Hematopoietic multipotent progenitor cell treated with erythropoietin and hydrocortisone succinate and interleukin-3 and kit ligand, for 15 days (in vitro differentiated cells): ENCODE results near the gene PLAC8.
"Not testable (repeated sequence)": the region's sequence is repeated elsewhere in the genome, so short reads cannot be mapped to it uniquely, and the experiment has no call there.

Source experiments
- DNase-seq: peaks from one replicate; pipeline ENCODE4 v3.0.0-alpha.2; 2015; ENCODE audit warnings: low spot score

PLAC8 gene, protein sequence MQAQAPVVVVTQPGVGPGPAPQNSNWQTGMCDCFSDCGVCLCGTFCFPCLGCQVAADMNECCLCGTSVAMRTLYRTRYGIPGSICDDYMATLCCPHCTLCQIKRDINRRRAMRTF

DNA sequence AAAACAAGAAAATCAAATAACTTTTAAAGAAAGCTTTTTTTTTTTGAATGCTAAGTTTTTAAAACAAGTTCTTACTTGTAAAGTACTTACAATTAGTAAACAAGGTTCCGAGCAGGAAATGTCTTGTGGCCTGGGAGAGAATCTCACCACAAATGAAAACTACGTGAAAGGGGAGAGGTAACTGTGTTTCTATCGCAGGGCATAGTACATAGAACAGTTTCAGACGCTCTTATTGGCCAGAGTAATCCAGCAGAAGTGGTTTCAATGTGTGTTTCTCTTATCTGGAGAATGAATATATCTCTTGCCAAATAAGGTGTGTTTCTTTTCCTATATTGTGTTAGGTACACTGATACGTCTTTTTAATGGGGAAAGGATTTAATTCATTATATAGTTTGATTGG, at the start of gene PLAC8:
Gene PLAC8, minus strand, starts transcription at position 154 of the 400 bp plus-strand sequence. CDS start 6,808 bp downstream, outside the sequence.
- no peak for DNase-seq

DNA sequence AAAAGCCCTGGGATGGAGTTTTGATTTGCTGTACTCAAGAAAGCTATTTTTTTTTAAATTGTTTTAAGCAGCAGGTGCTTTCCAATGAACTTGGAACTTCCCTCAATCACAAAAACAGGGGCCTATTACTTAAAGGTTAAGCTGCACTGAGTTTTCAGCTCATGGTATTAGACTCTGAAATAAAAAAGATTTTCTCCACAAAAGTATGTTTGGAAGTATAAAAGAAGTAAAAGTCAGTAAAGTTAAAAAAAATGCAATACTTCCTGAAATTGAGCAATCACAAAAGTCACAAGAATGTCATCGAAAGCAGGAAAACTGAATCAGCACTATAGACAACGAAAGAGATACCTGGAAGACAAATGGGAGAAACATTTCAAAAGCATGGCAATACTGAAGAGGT, 38.9 kb upstream of the PLAC8 start:
- no peak for DNase-seq

DNA sequence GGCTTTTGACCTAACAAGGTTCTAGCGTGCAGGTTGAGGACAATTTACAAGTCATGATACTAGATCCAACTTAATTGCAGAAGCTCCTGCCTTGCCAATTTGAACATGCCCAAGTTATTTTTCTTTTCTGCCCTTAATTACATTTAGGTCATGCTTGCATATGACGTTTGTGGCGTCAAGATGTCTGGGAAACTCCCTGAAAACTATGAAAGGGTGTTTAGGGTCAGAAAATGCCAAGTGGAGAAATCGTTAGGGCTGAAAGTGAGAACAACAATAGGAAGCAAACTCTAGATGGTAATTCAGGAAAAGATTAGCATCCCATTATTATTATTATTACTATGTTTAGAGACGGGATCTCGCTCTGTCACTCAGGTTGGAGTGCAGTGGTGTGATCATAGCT, 38.2 kb upstream of the PLAC8 start:
- no peak for DNase-seq

DNA sequence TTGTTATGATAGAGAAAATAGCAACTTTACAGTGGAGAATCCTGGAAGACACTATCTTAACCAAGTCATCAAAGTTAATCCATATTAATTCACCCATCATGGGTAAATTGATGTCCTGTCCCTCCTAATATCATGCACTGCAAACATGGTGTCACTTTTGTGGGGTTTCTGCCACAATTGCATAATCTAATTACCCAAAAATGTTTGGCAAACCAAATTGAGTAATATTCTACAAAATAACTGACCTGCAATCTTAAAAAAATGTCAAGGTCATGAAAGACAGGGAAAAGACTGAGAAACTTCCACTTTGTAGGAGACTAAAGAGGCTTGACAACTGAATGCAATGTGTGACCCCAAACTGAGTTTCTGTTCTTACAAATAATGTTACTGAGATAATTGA, 37.1 kb upstream of the PLAC8 start:
- no peak for DNase-seq

DNA sequence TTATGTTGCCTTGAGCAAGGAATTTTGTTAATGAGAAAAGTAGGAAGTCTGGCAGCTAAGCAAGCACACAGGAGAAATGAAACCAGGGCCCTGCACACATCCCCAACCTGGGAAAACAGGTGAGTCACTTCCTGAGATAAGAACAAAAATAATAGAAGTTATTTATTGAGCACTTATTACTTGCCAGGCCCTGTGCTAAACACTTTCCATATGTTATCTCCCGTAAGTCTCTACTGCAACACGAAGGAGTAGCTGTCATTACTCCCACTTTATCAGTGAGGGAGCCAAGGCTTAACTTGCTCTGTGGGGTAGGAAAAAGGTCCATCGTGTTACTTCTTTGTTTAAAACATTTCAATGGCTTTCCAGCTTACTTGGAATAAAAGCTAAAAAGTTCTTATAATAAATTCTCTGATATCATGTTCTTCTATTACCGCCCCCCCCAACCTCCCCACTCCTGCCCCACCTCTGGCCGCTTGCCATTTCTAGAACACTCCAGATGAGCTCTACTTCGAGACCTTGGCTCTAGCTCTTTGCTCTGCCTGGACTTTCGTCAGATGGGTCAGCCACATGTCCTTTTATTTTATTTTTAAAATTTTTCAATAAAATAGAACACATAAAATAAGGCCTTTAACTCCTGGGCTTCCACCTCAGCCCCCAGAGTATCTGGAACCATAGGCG, 36.3 kb upstream of the PLAC8 start:
- no peak for DNase-seq

DNA sequence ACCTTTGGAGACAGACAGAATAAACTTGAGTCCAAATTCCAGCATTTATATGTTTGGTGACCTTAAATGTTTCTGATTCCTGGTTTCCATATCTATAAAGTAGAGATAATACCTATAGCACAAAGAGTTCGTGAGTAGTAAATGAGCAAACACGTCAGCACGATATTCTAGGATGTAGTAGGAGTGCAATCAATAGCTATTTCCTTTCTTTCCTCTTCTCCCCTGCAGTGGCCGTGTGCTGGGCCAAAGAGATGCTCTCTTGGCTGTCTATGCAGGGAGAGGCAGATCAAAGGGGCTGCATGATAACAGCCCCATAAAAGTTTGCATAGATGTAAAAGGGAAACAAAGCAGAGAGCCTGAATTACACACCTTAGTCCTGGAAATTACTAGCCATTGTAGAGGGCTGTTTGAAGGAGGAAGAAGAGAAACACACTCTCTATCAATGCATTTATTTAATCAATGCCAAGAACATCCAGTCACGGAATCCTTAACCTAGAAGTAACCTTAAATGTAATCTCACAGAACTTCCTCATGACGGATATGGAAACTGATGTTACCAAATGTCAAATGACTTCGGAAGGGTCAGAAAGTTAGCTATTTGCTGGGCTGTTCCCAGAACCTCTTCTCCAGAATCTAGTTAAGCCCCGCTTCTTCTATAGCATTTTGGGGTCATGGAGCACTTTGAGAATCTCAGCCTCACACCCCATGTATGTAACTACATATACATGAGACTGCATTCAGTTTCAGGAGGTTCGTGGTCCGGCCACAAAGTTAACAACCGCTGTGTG, 35.5 kb upstream of the PLAC8 start:
- DNase-seq = no peak

DNA sequence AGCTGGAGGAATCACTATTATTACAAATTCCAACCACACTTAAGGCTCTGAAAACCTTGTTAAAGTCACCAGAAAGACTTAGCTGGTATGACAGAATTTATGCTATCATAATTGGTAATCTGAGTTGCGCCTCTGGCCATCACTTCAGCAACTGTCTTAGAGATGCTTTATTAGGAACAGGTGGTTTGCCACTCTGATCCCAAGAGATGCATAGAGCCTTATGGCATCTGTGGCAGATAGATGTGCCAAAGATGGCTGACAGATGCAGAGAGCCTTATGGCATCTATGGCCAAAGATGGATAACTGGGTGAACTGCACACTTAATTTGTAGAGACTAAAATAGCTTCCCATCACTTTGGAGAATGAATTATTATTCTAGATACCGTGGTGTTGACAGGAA, 32.3 kb upstream of the PLAC8 start:
- no peak for DNase-seq

DNA sequence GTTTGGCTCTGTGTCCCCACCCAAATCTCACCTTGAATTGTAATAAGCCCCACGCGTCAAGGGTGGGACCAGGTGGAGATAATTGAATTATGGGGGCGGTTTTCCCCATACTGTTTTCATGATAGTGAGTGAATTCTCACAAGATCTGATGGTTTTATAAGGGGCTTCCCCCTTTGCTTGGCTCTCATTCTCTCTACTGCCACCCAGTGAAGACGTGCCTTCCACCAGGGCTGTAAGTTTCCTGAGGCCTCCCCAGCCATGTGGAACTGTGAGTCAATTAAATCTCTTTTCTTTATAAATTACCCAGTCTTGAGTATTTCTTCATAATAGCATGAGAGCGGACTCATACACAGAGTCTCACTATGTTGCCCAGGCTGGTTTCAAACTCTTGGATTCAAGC, 31.2 kb upstream of the PLAC8 start:
- not testable (repeated sequence) for DNase-seq

DNA sequence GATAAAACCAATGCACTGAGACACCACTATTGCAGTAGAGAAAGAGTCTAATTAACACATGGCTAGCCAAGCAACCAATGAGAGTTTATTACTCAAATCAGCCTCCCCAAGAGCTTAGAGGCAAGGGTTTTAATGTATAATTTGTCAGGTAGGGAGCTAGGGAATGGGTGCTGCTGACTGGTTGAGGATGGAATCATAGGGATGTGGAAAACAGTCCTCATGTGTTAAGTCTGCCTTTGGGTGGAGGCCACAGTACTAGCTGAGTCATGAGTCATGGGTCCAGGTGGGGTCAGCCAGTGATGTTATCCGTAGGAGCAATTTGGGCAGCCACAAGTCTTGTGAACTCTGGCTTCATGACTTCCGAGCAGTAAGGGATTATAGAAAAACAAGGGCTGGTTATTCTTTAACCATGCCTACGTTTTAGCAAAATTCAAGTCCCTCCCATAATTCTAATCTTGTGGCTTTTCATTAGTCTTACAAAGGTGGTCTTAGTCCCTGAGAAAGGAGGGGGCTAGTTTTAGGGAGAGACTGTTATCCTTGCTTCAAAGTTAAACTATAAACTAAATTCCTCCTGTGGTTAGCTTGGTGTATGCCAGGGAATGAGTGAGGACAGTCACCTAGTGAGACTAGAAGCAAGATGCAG, 25.1 kb upstream of the PLAC8 start:
- DNase-seq = no peak

DNA sequence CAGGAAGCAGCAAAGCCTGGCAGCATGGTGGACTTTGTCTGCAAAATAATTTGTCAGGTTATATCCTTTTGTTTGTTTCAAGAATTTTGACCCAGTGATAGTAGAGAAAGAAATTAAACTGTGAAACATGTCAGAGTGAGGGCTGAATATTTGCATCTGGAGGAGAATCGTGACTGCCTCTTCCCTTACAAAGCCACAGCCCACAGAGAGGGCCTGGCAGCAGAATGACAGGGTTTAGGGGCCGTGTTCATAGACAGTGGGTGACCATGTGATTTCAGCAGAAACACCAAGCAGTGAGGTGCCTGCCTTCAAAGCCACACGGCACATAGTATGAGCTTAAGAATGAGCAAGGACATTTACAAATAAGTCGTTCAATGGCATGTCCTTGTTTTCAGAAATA, 24.4 kb upstream of the PLAC8 start:
- no peak for DNase-seq

DNA sequence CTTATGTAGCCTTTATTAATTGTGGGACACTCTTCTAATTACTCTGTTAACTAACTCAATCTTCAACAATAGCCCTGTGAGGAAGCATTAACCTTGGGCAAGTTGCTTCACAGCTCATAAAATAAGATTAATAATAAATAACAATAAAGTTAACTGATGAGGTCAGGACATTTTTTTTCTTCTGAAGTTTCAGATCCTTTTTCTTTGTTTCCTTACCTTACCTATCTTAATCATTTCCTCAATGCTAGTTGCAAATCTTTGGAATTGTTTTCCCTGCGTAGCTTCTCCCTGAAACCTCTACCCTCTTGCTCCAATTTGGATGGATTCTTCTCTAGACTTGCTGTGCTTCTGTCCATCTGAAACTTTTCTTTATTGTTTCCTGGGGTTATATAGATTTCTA, 17.5 kb upstream of the PLAC8 start:
- no peak for DNase-seq

DNA sequence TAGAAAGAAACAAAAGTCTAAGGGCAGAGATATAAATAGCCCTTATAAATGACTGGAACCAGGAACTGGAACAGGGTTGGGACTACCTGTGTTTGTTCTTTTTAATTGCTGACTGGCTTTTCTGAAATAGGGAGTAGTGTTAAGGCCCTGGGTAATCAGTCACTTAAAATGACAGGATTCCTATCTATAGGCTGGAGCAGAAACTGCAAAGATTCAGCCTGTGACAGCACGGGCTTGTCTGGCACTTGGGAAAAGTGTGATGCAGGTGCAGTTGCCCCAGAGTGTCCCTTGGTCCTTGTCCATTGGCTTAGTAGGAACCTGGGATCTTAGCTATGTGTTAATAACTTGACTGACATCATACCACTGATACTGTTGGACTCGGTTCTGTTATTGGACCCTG, 14.7 kb upstream of the PLAC8 start:
- no peak for DNase-seq

DNA sequence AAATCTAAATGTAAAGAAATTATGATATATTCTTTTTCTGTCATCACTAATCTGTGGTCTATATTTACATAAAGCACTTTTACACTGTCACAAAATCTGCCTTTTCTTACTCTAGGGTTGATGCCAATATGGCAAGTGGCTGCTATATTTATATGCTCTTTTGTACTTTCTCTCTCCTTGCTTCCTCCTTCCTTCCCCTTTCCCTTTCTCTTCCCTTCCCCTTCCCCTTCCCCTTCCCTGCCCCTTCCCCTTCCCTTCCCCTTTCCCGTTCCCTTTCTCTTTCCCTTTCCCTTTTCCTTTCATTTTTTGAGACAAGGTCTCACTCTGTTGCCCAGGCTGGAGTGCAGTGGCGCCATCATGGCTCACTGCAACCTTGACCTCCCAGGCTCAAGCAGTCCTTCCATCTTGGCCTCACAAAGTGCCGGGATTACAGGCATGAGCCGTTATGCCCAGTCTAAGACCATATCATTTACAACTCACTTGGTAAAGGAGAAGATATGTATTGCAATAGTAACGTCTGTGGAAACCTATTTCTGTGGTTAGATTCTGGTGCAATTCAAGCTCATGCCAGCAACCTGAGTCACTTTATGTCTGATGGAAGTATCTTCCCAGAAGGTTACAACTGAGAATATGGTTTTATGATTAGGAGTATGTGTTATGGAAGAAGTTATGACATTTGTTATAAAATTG, 13.9 kb upstream of the PLAC8 start:
- DNase-seq = no peak

DNA sequence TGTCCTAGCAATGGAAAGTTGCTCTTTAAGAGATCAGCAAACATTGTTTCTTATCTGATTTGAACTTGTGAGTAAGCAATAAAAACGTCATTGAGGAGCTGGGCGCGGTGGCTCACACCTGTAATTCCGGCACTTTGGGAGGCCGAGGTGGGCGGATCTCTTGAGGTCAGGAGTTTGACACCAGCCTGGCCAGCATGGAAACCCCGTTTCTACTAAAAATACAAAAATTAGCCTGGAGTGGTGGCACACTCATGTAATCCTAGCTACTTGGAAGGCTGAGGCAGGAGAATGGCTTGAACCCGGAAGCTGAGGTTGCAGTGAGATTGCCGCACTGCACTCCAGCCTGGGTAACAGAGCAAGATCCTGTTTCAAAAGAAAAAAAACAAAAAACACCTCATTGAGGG, 11.2 kb upstream of the PLAC8 start:
- no peak for DNase-seq

DNA sequence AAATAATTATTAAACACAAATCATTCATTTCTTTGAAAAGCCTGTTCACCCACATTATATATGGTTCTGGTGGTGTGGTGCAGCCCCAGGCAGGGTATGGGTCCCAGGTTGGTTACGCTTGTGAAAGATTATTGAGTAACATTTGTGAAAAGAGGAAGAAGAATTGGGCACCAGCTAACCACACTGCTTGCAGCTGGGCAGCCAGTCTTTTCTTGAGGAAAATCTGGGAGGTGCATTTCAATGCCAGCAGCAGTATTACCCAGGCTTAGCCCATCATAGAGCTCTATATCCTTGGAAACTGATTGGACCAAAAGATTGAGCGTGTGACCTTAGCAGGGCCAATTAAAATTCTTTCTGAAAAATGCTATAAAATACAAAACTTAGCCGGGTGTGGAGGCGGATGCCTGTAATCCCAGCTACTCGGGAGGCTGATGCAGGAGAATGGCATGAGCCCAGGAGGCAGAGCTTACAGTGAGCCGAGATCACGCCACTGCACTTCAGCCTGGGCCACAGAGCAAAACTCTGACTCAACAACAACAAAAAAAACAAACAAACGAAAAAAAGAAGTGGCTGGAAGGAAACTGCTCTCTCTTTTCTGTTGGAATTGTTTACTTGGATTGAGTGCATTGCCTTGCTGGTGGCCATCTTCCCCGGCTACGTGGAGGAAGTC, 9.7 kb upstream of the PLAC8 start:
- no peak for DNase-seq

DNA sequence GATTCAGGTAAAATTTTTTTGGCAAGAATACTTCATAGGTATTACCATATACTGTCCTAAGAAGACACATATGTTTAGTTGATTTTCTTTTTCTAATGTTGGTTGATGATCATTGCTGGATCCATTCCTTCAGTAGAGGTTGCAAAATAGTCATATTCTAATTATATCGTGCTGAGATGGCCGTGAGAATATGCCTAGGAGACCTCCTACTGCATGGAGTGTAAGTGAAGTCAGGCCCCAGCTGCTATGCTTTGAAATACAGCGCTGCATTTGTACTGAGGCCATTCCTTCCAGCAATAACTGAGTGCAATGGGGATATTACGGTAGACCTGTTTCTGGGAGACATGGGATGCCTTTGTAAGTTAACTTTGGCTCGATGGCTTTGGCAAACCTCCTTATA, 6.7 kb upstream of the PLAC8 start:
- DNase-seq = no peak

DNA sequence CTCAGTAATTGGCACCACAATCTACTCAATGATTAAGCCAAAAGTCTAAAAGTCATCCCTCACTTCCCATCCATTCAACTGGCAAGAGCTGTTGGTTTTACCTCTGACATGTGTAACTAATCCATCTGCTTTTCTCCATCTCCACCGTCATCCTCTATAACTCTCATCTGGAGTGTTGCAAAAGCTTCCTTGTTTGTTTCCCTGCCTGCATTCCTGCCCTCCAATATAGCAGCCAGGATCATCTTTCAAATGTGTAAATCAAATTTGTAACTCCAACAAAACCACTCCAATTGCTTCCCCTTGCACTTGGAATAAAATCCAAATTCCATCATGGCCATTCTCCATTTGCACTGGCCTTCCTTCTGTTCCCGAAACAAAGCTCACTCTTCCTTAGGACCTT, 4.3 kb upstream of the PLAC8 start:
- DNase-seq = no peak

DNA sequence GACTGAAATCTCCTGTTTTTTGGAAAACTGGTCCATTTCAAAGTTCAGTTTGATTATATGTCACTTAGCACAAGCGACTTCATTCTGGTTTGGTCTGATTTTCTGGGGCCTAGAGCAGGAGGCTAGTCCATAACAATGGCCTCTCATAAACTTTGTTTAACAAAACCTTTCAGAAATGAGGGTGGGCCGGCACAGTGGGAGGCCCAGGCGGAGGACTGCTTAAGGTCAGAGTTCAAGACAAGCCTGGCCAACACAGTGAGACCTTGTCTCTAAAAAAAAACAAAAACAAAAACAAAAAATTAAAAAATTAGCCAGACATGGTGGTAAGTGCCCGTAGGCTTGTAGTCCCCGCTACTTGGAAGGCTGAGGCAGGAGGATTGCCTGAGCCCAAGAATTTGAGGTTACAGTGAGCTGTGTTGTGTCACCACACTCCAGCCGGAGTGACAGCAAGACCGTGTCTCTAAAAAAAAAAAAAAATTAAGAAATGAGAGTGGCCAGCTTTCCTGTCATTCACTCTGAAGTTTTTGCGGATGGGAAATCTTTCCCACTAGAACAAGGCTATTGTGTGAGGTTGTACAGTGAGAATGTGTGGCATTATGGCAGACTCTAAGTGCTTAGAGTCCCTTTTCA, 1.2 kb upstream of the PLAC8 start:
- DNase-seq = no peak

DNA sequence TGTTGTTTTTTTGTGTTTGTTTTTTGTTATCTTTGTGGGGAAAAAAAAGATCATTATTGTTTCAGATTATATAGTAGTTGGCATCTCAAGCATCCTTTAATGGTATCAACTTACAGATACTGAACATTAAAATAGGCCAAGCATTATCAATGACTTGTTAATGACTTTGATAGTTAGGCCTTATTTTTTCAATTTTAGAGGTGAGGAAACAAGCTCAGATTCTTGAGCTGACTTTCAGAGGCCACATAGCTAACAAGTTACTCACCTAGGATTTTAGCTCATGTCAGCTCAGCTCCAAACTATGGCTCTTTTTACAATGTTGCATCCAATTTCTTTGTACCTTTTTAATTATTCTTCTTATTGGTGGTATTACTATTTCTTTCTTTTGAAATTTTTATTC, 471 bp upstream of the PLAC8 start:
- no peak for DNase-seq

DNA sequence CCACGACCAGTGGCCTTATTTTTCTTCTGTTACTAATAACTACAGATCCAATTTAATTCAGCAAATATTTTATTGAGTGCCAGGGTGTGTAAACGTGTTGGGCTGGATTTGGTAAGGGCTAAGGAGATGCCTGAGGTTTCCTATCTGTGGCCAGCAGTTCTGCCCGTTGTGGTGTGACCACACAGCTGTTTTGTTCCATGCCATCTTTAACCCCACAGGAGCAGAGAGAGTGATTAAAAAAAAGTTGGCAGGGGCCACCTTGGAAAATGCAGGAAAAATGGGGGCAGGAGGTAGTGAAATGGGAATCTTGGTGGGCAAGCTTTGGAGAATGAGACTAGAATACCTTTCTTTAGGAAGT, 1.1 kb downstream of the PLAC8 start:
- DNase-seq = no peak

DNA sequence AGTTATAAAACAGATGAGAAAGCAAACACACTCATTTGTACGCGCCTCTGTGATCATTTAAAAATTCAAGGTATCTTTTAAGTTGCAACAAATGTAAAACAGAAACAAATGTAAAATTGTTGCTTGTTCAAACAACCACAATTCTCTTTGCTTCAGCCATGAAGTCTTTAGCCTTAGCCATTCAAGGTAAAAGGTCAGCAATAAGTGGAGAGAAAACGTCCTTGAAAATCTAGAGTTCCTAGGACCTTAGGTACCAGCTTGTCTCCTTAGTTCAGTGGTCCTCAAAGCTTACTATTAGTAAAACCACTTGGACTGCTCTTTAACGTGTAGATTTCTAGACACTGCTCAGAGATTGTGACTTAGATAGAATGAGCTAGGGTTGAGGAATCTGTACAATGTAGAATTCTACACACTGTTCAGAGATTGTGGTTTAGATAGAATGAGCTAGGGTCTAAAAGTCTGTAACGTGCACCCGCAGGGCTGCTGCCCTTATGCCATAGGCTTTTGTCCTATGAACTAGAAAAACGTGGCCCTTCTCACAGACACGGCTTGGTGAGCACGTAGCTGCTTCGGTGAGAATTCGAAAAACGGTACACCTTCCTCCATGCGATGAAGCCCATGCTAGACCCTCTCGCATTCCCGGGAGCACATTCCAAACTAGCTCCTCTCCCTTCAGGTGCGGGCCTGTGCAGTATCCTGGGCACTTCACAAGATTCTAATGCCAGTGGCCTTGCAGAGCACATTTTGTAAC, 1.7 kb downstream of the PLAC8 start:
- no peak for DNase-seq
